Activated naive CD4-positive, alpha-beta T cell treated with anti-CD3 and anti-CD28 coated beads, Interleukin-2, amount 10 ng/mL, durations not matched to agents 7 days and 5 days (primary cell): ENCODE results near the gene TEP1.
"Not testable (repeated sequence)": the region's sequence is repeated elsewhere in the genome, so short reads cannot be mapped to it uniquely, and the experiment has no call there.

Experiments used
- CTCF ChIA-PET: fragments of 350-600 bp; sonication (Branson Sonifier 250); formaldehyde crosslinking; loops from one replicate; lab custom pipeline; 2021; ENCODE audit warnings: antibody characterized with exemption; lab: Charles Lee
- DNase-seq: peaks from one replicate; pipeline ENCODE4 v3.0.0-alpha.2; 2020
- H3K27ac Mint-ChIP-seq: one replicate; pipeline ENCODE4 v1.8.0; 2021; ENCODE audit warnings: mild to moderate bottlenecking, moderate library complexity, mixed read lengths
- H3K27me3 Mint-ChIP-seq: one replicate; pipeline ENCODE4 v1.8.0; 2021; ENCODE audit warnings: mild to moderate bottlenecking, mixed read lengths
- H3K36me3 Mint-ChIP-seq: one replicate; pipeline ENCODE4 v1.8.0; 2021; ENCODE audit warnings: mixed read lengths
- H3K4me1 Mint-ChIP-seq: one replicate; pipeline ENCODE4 v1.8.0; 2021; ENCODE audit warnings: mixed read lengths
- H3K4me3 Mint-ChIP-seq: one replicate; pipeline ENCODE4 v1.8.0; 2021; ENCODE audit warnings: mild to moderate bottlenecking, moderate library complexity, mixed read lengths
- H3K9me3 Mint-ChIP-seq: one replicate; pipeline ENCODE4 v1.8.0; 2021; ENCODE audit warnings: mixed read lengths

The TEP1 gene

GRCh38 chr14:20412876-20413743 is at the start of gene TEP1:
TEP1 (minus strand) TSS chr14:20413501; CDS start chr14:20408439, 5,062 bp downstream.
- DNase-seq = peak; percentile 85
- no peaks in the 10 kb centered on the region for H3K9me3 Mint-ChIP-seq
- H3K27me3 Mint-ChIP-seq = no peaks in the 10 kb centered on the region
- H3K36me3 Mint-ChIP-seq = peaks cover 7% of the 10 kb centered on the region
- peak within 1 kb of the TSS; percentile 90 for H3K27ac Mint-ChIP-seq
- H3K4me3 Mint-ChIP-seq = peak within 1 kb of the TSS; percentile 94
- CTCF ChIA-PET = interaction anchor here (0.8 to 3.0 kb wide), 9 partner anchors 10 to 195 kb away, joined by 3 to 47 read pairs (median 6); partner anchors contain the start of genes APEX1 and OSGEP
- H3K4me1 Mint-ChIP-seq = peaks cover 49% of the 10 kb centered on the region

GRCh38 chr14:20461225-20462141 is 48.2 kb upstream of the TEP1 start, which contains the start of gene PIP4P1:
PIP4P1 (minus strand) TSS chr14:20461434; CDS start chr14:20461325, 109 bp downstream.
- peak; percentile 98 for DNase-seq
- Mint-ChIP-seq H3K27me3 (peaks cover 4% of the 10 kb centered on the region), H3K36me3 (peaks cover 34% of the 10 kb centered on the region), H3K9me3 (no peaks in the 10 kb centered on the region), H3K4me1 (peaks cover 39% of the 10 kb centered on the region), H3K27ac (peak within 1 kb of the TSS; percentile 91), H3K4me3 (peak within 1 kb of the TSS; percentile 96)
- CTCF ChIA-PET = interaction anchor here (1.1 to 3.1 kb wide), 6 partner anchors 12 to 220 kb away, joined by 3 to 11 read pairs (median 4); no protein-coding TSS in a partner anchor

- peak overlapping the region; percentile 96 for H3K4me3 Mint-ChIP-seq
- peaks cover 34% of the 10 kb centered on the region for H3K36me3 Mint-ChIP-seq
- CTCF ChIA-PET = interaction anchor here (1.0 to 3.1 kb wide), 5 partner anchors 12 to 221 kb away, joined by 3 to 11 read pairs (median 4); no protein-coding TSS in a partner anchor
- peak overlapping the region; percentile 91 for H3K27ac Mint-ChIP-seq
- H3K9me3 Mint-ChIP-seq = no peaks in the 10 kb centered on the region
- peaks cover 4% of the 10 kb centered on the region for H3K27me3 Mint-ChIP-seq
- peaks cover 39% of the 10 kb centered on the region for H3K4me1 Mint-ChIP-seq
- DNase-seq = peak; percentile 81
Observed at GRCh38 chr14:20460458-20461224, 47.3 kb upstream of the TEP1 start.

GRCh38 chr14:20458031-20458789 is 44.9 kb upstream of the TEP1 start:
- Mint-ChIP-seq H3K4me3 (no peak overlapping the region), H3K9me3 (no peaks in the 10 kb centered on the region), H3K36me3 (peaks cover 34% of the 10 kb centered on the region), H3K27ac (no peak overlapping the region), H3K4me1 (peaks cover 42% of the 10 kb centered on the region), H3K27me3 (peaks cover 4% of the 10 kb centered on the region)
- CTCF ChIA-PET = no interaction called here
- DNase-seq = no peak

GRCh38 chr14:20456971-20457370 is 43.7 kb upstream of the TEP1 start:
- H3K9me3 Mint-ChIP-seq = no peaks in the 10 kb centered on the region
- peaks cover 4% of the 10 kb centered on the region for H3K27me3 Mint-ChIP-seq
- H3K4me1 Mint-ChIP-seq = peaks cover 40% of the 10 kb centered on the region
- CTCF ChIA-PET = no interaction called here
- no peak for DNase-seq
- H3K27ac Mint-ChIP-seq = no peak overlapping the region
- no peak overlapping the region for H3K4me3 Mint-ChIP-seq
- H3K36me3 Mint-ChIP-seq = peaks cover 40% of the 10 kb centered on the region

- Mint-ChIP-seq H3K9me3 (no peaks in the 10 kb centered on the region), H3K36me3 (peaks cover 44% of the 10 kb centered on the region), H3K4me1 (peaks cover 37% of the 10 kb centered on the region), H3K4me3 (no peak overlapping the region), H3K27me3 (no peaks in the 10 kb centered on the region), H3K27ac (no peak overlapping the region)
- DNase-seq = peak; percentile 83
- CTCF ChIA-PET = interaction anchor here (1.0 to 2.4 kb wide), 4 partner anchors 15 to 158 kb away, joined by 3 to 20 read pairs (median 4); partner anchors contain the start of gene TEP1
Observed at GRCh38 chr14:20455355-20456300, 42.3 kb upstream of the TEP1 start.

GRCh38 chr14:20454516-20455354 is 41.4 kb upstream of the TEP1 start, which contains the start of the genes APEX1 and OSGEP:
APEX1 (plus strand) TSS chr14:20455226; CDS start chr14:20455646, 420 bp downstream.
OSGEP (minus strand) TSS chr14:20454812; CDS start chr14:20454683, 129 bp downstream.
- no peaks in the 10 kb centered on the region for H3K27me3 Mint-ChIP-seq
- H3K36me3 Mint-ChIP-seq = peaks cover 40% of the 10 kb centered on the region
- peak; percentile 99 for DNase-seq
- no peak within 1 kb of the TSS for H3K27ac Mint-ChIP-seq
- CTCF ChIA-PET = interaction anchor here (1.0 to 2.4 kb wide), 4 partner anchors 14 to 159 kb away, joined by 3 to 20 read pairs (median 4); partner anchors contain the start of gene TEP1
- peaks cover 28% of the 10 kb centered on the region for H3K4me1 Mint-ChIP-seq
- H3K4me3 Mint-ChIP-seq = peak within 1 kb of the TSS; percentile 36
- no peaks in the 10 kb centered on the region for H3K9me3 Mint-ChIP-seq

GRCh38 chr14:20452831-20453230 is 39.5 kb upstream of the TEP1 start:
- Mint-ChIP-seq H3K27ac (peak overlapping the region; percentile 67), H3K4me1 (peaks cover 17% of the 10 kb centered on the region)
- H3K9me3 Mint-ChIP-seq = not testable (repeated sequence)

GRCh38 chr14:20446889-20447288 is 33.6 kb upstream of the TEP1 start:
- peaks cover 43% of the 10 kb centered on the region for H3K36me3 Mint-ChIP-seq
- H3K4me3 Mint-ChIP-seq = no peak overlapping the region
- H3K4me1 Mint-ChIP-seq = peaks cover 4% of the 10 kb centered on the region
- DNase-seq = no peak
- CTCF ChIA-PET = no interaction called here
- no peak overlapping the region for H3K27ac Mint-ChIP-seq
- no peaks in the 10 kb centered on the region for H3K27me3 Mint-ChIP-seq
- H3K9me3 Mint-ChIP-seq = no peaks in the 10 kb centered on the region

More at GRCh38 chr14:20452831-20453230, 39.5 kb upstream of the TEP1 start:
- not testable (repeated sequence) for H3K27me3 Mint-ChIP-seq, DNase-seq
- CTCF ChIA-PET = interaction anchor here (1.2 kb wide), 1 partner anchor 37 kb away, joined by 10 read pairs; no protein-coding TSS in a partner anchor
- H3K36me3 Mint-ChIP-seq = peaks cover 46% of the 10 kb centered on the region
- H3K4me3 Mint-ChIP-seq = peak overlapping the region; percentile 43

GRCh38 chr14:20443650-20444049 is 30.3 kb upstream of the TEP1 start:
- CTCF ChIA-PET, H3K9me3 Mint-ChIP-seq, H3K4me3 Mint-ChIP-seq, DNase-seq, H3K27ac Mint-ChIP-seq: not testable (repeated sequence)
- Mint-ChIP-seq H3K4me1 (peaks cover 20% of the 10 kb centered on the region), H3K36me3 (peaks cover 24% of the 10 kb centered on the region), H3K27me3 (peaks cover 11% of the 10 kb centered on the region)

GRCh38 chr14:20441461-20441860 is 28.2 kb upstream of the TEP1 start:
- Mint-ChIP-seq H3K27ac (no peak overlapping the region), H3K4me3 (no peak overlapping the region), H3K9me3 (no peaks in the 10 kb centered on the region), H3K36me3 (peaks cover 6% of the 10 kb centered on the region), H3K4me1 (peaks cover 22% of the 10 kb centered on the region), H3K27me3 (peaks cover 18% of the 10 kb centered on the region)
- CTCF ChIA-PET = interaction anchor here (1.2 kb wide), 1 partner anchor 26 kb away, joined by 3 read pairs; no protein-coding TSS in a partner anchor
- no peak for DNase-seq
